K562 (cell line): Measurements from ENCODE around the gene EIF4EBP2. TPM values are rescaled to one million over a fixed set of nuclear protein-coding genes. Genes with fewer than 3 reads are reported as not detected.
A peak's percentile ranks its signal among the peaks of the same experiment; 100 is the strongest.

ENCODE experiments used
- BCOR ChIP-seq: fragments of 450-650 bp; IDR thresholded peaks from 2 replicates; pipeline ENCODE4 v1.6.1; 2016
- DPF2 ChIP-seq: fragments of 450-650 bp; IDR thresholded peaks from 2 replicates; pipeline ENCODE4 v1.6.1; 2016
- ETV5 ChIP-seq: sonication (generic); formaldehyde crosslinking; IDR thresholded peaks from 2 replicates; pipeline ENCODE4 v1.4.0; 2020; ENCODE audit warnings: low read depth, mild to moderate bottlenecking, missing genetic modification reagents
- FOXP1 ChIP-seq: sonication (generic); formaldehyde crosslinking; IDR thresholded peaks from 2 replicates; pipeline ENCODE4 v1.8.0; 2022; ENCODE audit warnings: mild to moderate bottlenecking, missing genetic modification reagents
- MTA3 ChIP-seq: fragments of 450-650 bp; formaldehyde crosslinking; IDR thresholded peaks from 2 replicates; pipeline ENCODE4 v1.6.1; 2017; ENCODE audit warnings: mild to moderate bottlenecking, borderline replicate concordance
- NBN ChIP-seq: fragments of 450-650 bp; IDR thresholded peaks from 2 replicates; pipeline ENCODE4 v1.6.1; 2016; ENCODE audit warnings: low read depth, mild to moderate bottlenecking
- NR3C1 ChIP-seq: sonication (generic); formaldehyde crosslinking; IDR thresholded peaks from 2 replicates; pipeline ENCODE4 v1.8.1; 2022; ENCODE audit warnings: missing genetic modification reagents
- RAD21 ChIP-seq, 2 experiments: fragments of 250-450 bp in 1 of 2; fragments of 450-650 bp in 1 of 2; sonication (Bioruptor Pico) in 1 of 2; formaldehyde crosslinking in 1 of 2; IDR thresholded peaks in 1 of 2; conservative IDR thresholded peaks in 1 of 2; 2 replicates each; pipeline versions ENCODE4 v1.4.0 to v1.8.0; 2020 to 2022; ENCODE audit warnings: mild to moderate bottlenecking in 2 of 2, moderate library complexity in 1 of 2
- SAP30 ChIP-seq: fragments of 200-600 bp; sonication (generic); IDR thresholded peaks from 2 replicates; pipeline ENCODE4 v1.6.1; 2012; ENCODE audit warnings: borderline replicate concordance, low read depth, mild to moderate bottlenecking, moderate library complexity, low read length, control low read depth, inconsistent platforms; ENCODE audit not compliant: insufficient read depth, poor library complexity, severe bottlenecking
- SLC30A9 ChIP-seq: fragments of 250-450 bp; sonication (Bioruptor Pico); IDR thresholded peaks from 2 replicates; pipeline ENCODE4 v1.8.0; 2022; ENCODE audit warnings: mild to moderate bottlenecking, moderate library complexity
- SMARCE1 ChIP-seq: fragments of 450-650 bp; IDR thresholded peaks from 2 replicates; pipeline ENCODE4 v1.7.1; 2016; ENCODE audit warnings: mild to moderate bottlenecking
- TGIF2 ChIP-seq: sonication (generic); formaldehyde crosslinking; IDR thresholded peaks from 2 replicates; pipeline ENCODE4 v1.8.1; 2022; ENCODE audit warnings: mild to moderate bottlenecking, missing genetic modification reagents, moderate library complexity
- ZNF124 ChIP-seq: sonication (generic); formaldehyde crosslinking; IDR thresholded peaks from 2 replicates; pipeline ENCODE4 v1.8.1; 2022; ENCODE audit warnings: missing genetic modification reagents
- polyA plus RNA-seq, 8 experiments: library from polyadenylated mRNA; depleted of rRNA in 4 of 8; stranded (reverse) in 5 of 8; unstranded in 3 of 8; fragments of >200 nt; fragmentation: Nextera tagmentation in 2 of 8; fragmentation: Illumina TruSeq in 1 of 8; extraction: Ambion mirVana in 2 of 8; extraction: Trizol in 1 of 8; gene quantifications; 2 replicates each; pipeline versions ENCODE4 v1.2.1 to v1.2.3, GENCODE V29; 2011 to 2014; ENCODE audit warnings: inconsistent platforms in 1 of 8, missing spikeins in 1 of 8
- total RNA-seq, 7 experiments: library from RNA; depleted of rRNA in 6 of 7; stranded (reverse); fragments of >200 nt in 6 of 7; fragmentation: Illumina TruSeq in 2 of 7; extraction: Trizol in 2 of 7; gene quantifications; 2 replicates each; pipeline versions ENCODE4 v1.2.1 to v1.2.3, GENCODE V29; 2011 to 2021; ENCODE audit warnings: low replicate concordance in 1 of 7
- TF ChIP-seq, protein P1 (sequence below): sonication (generic); formaldehyde crosslinking; IDR thresholded peaks from 2 replicates; pipeline ENCODE4 v1.8.0; 2022; ENCODE audit warnings: mild to moderate bottlenecking, missing genetic modification reagents
- TF ChIP-seq, protein P2 (sequence below): fragments of 450-650 bp; formaldehyde crosslinking; IDR thresholded peaks from 2 replicates; pipeline ENCODE4 v1.4.0; 2020; ENCODE audit warnings: mild to moderate bottlenecking, moderate library complexity

The EIF4EBP2 gene
- total and polyA plus RNA-seq, 9 of the 15 experiments (the other 6 are each of a cell fraction or from before 2014, with no cell fraction given), result 16.1 to 67.5 (median 38.3) TPM

DNA sequence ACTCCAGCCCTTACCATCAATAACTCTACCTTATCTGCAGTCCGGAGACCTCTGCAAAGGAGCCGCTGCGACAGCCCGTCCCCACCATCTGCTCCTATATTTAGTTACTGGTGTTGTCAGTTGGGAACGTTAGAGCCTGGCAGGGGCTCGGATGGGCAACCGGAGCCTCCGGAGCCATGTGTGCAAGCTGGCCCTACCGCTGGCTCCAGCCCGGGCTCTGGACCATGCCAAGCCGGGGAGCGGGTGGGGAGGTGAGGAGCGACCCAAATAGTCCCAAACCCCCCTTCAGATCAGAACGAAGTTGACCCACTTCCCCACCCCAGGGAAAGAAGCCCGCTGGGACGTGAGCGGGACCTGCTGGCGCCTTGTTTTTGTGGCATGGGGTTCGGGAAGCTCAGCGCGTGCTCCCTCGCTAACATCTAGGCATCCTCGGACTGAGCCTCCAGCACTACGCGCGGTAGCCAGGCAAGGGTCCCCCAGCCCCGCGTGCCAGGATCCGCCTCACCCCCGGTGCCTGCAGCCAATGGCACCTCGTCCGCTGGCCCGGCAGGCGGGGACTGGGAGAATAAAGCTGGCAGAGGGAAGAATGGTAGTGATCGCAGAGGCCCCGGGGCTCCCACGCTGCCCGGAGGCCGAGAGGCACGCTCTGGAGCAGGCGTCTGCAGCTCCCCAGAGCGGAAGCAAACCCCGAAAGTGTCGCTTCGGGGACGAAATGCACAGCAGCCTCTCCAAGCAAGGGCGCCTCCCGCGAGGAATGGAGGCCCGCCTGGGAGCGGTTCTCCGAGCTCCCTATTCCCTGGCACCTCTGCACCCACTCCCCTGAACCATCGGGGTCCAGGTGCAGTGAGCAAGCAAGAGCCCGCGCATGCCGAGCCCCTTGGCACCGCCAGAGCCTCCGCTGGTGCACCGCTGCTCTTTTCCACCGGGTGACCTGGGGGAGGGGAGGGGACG, 22.2 kb upstream of the EIF4EBP2 start (continued):
- TF ChIP-seq, protein P1, sequence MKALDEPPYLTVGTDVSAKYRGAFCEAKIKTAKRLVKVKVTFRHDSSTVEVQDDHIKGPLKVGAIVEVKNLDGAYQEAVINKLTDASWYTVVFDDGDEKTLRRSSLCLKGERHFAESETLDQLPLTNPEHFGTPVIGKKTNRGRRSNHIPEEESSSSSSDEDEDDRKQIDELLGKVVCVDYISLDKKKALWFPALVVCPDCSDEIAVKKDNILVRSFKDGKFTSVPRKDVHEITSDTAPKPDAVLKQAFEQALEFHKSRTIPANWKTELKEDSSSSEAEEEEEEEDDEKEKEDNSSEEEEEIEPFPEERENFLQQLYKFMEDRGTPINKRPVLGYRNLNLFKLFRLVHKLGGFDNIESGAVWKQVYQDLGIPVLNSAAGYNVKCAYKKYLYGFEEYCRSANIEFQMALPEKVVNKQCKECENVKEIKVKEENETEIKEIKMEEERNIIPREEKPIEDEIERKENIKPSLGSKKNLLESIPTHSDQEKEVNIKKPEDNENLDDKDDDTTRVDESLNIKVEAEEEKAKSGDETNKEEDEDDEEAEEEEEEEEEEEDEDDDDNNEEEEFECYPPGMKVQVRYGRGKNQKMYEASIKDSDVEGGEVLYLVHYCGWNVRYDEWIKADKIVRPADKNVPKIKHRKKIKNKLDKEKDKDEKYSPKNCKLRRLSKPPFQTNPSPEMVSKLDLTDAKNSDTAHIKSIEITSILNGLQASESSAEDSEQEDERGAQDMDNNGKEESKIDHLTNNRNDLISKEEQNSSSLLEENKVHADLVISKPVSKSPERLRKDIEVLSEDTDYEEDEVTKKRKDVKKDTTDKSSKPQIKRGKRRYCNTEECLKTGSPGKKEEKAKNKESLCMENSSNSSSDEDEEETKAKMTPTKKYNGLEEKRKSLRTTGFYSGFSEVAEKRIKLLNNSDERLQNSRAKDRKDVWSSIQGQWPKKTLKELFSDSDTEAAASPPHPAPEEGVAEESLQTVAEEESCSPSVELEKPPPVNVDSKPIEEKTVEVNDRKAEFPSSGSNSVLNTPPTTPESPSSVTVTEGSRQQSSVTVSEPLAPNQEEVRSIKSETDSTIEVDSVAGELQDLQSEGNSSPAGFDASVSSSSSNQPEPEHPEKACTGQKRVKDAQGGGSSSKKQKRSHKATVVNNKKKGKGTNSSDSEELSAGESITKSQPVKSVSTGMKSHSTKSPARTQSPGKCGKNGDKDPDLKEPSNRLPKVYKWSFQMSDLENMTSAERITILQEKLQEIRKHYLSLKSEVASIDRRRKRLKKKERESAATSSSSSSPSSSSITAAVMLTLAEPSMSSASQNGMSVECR (CRISPR knock-in tag), result peak; percentile 24; the same call in 1 of the 2 replicates
- no peak for TF ChIP-seq NR3C1
- peak; percentile 72 for TF ChIP-seq SAP30
- TF ChIP-seq, protein P2, sequence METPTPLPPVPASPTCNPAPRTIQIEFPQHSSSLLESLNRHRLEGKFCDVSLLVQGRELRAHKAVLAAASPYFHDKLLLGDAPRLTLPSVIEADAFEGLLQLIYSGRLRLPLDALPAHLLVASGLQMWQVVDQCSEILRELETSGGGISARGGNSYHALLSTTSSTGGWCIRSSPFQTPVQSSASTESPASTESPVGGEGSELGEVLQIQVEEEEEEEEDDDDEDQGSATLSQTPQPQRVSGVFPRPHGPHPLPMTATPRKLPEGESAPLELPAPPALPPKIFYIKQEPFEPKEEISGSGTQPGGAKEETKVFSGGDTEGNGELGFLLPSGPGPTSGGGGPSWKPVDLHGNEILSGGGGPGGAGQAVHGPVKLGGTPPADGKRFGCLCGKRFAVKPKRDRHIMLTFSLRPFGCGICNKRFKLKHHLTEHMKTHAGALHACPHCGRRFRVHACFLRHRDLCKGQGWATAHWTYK (CRISPR knock-in tag), result peak; percentile 85; the same call in 1 of the 2 replicates
- peak; percentile 65; the same call in 1 of the 2 replicates for TF ChIP-seq NBN
- TF ChIP-seq ZNF124 (CRISPR knock-in tag), result no peak
- peak; percentile 47; the same call in 1 of the 2 replicates for TF ChIP-seq BCOR
- peak in 1 of 2 experiments; percentile 8; a peak in 1 of 4 replicates for TF ChIP-seq RAD21 (CRISPR knock-in tag; conservative IDR thresholded peaks at IDR 0.05 in 1 of 2, IDR thresholded peaks at IDR 0.05 in 1 of 2)
- TF ChIP-seq SMARCE1, result peak; percentile 63; the same call in 1 of the 2 replicates
- 0 out of 2 replicates have a peak, but pooled peaks have one; percentile 17 for TF ChIP-seq TGIF2 (CRISPR knock-in tag)
- no peak for TF ChIP-seq DPF2
- peak; percentile 76 for TF ChIP-seq FOXP1
- TF ChIP-seq SLC30A9, result no peak
- TF ChIP-seq MTA3, result peak; percentile 47; the same call in 1 of the 2 replicates
- TF ChIP-seq ETV5, result 0 out of 2 replicates have a peak, but pooled peaks have one; percentile 21
